KMS-11 (cell line): ENCODE results near the gene NPSR1.

Experiments
- H2AFZ ChIP-seq: fragments of 200-600 bp; sonication (generic); 2 replicates; pipeline ENCODE4 v1.6.1; 2016; ENCODE audit warnings: antibody characterized with exemption, mixed run types, low read depth
- H3K27ac ChIP-seq: fragments of 200-600 bp; sonication (generic); 2 replicates; pipeline ENCODE4 v1.6.1; 2016; ENCODE audit warnings: mild to moderate bottlenecking, mixed run types
- H3K27me3 ChIP-seq: fragments of 200-600 bp; sonication (generic); 2 replicates; pipeline ENCODE4 v1.6.1; 2017; ENCODE audit warnings: mild to moderate bottlenecking, low read depth, mixed run types, moderate library complexity; ENCODE audit not compliant: insufficient read depth
- H3K36me3 ChIP-seq: fragments of 200-600 bp; sonication (generic); 2 replicates; pipeline ENCODE4 v1.6.1; 2017; ENCODE audit warnings: mild to moderate bottlenecking, mixed run types; ENCODE audit not compliant: insufficient read depth
- H3K4me1 ChIP-seq: fragments of 200-600 bp; sonication (generic); 2 replicates; pipeline ENCODE4 v1.6.1; 2016; ENCODE audit warnings: mild to moderate bottlenecking, low read depth, mixed run types; ENCODE audit not compliant: poor library complexity, severe bottlenecking
- H3K4me2 ChIP-seq: fragments of 200-600 bp; sonication (generic); 2 replicates; pipeline ENCODE4 v1.7.0; 2016; ENCODE audit warnings: mild to moderate bottlenecking, mixed run types
- H3K4me3 ChIP-seq: fragments of 200-600 bp; sonication (generic); IDR thresholded peaks from 2 replicates; pipeline ENCODE4 v1.6.1; 2017; ENCODE audit warnings: low read depth, low read length, mixed read lengths; ENCODE audit not compliant: insufficient read depth
- H3K79me2 ChIP-seq: fragments of 200-600 bp; sonication (generic); 2 replicates; pipeline ENCODE4 v1.6.1; 2016; ENCODE audit warnings: low read depth, mixed run types; ENCODE audit not compliant: insufficient read depth
- H3K9ac ChIP-seq: fragments of 200-600 bp; sonication (generic); 2 replicates; pipeline ENCODE4 v1.6.1; 2016; ENCODE audit warnings: mild to moderate bottlenecking, mixed run types
- H4K20me1 ChIP-seq: fragments of 200-600 bp; sonication (generic); 2 replicates; pipeline ENCODE4 v1.6.1; 2016; ENCODE audit warnings: mild to moderate bottlenecking, mixed run types; ENCODE audit not compliant: insufficient read depth
- CTCF ChIP-seq: fragments of 200-600 bp; sonication (generic); conservative IDR thresholded peaks from 2 replicates; pipeline ENCODE4 v1.6.1; 2017; ENCODE audit warnings: low read depth, mild to moderate bottlenecking, antibody characterized with exemption, low read length, moderate library complexity, mixed read lengths

The NPSR1 gene

GRCh38 chr7:34656041-34656440, 2.0 kb upstream of the NPSR1 start:
- Histone ChIP-seq H3K36me3 (no peaks in the 10 kb centered on the region), H4K20me1 (no peaks in the 10 kb centered on the region), H3K79me2 (no peaks in the 10 kb centered on the region), H3K9ac (no peak overlapping the region), H3K4me3 (no peak overlapping the region), H3K4me2 (no peak overlapping the region), H2AFZ (no peak overlapping the region), H3K27ac (no peak overlapping the region), H3K4me1 (no peaks in the 10 kb centered on the region), H3K27me3 (no peaks in the 10 kb centered on the region)
- no peak for TF ChIP-seq CTCF

GRCh38 chr7:34659472-34660075, 1.6 kb downstream of the NPSR1 start:
- Histone ChIP-seq H4K20me1 (no peaks in the 10 kb centered on the region), H3K27ac (no peak overlapping the region), H2AFZ (no peak overlapping the region), H3K79me2 (no peaks in the 10 kb centered on the region), H3K4me1 (no peaks in the 10 kb centered on the region), H3K4me3 (no peak overlapping the region), H3K4me2 (no peak overlapping the region), H3K27me3 (no peaks in the 10 kb centered on the region), H3K36me3 (no peaks in the 10 kb centered on the region), H3K9ac (no peak overlapping the region)
- no peak for TF ChIP-seq CTCF

GRCh38 chr7:34662058-34662708, 4.2 kb downstream of the NPSR1 start:
- Histone ChIP-seq H4K20me1 (no peaks in the 10 kb centered on the region), H2AFZ (no peak overlapping the region), H3K79me2 (no peaks in the 10 kb centered on the region), H3K27me3 (no peaks in the 10 kb centered on the region), H3K9ac (no peak overlapping the region), H3K4me1 (no peaks in the 10 kb centered on the region), H3K4me2 (no peak overlapping the region), H3K36me3 (no peaks in the 10 kb centered on the region), H3K4me3 (no peak overlapping the region), H3K27ac (no peak overlapping the region)
- no peak for TF ChIP-seq CTCF

GRCh38 chr7:34664755-34665154, 6.7 kb downstream of the NPSR1 start:
- no peak overlapping the region for H3K4me3 ChIP-seq
- H3K4me2 ChIP-seq: no peak overlapping the region
- no peaks in the 10 kb centered on the region for H3K36me3 ChIP-seq
- no peak overlapping the region for H2AFZ ChIP-seq
- no peak overlapping the region for H3K9ac ChIP-seq
- no peaks in the 10 kb centered on the region for H4K20me1 ChIP-seq
- no peak overlapping the region for H3K27ac ChIP-seq
- no peaks in the 10 kb centered on the region for H3K79me2 ChIP-seq
- no peaks in the 10 kb centered on the region for H3K4me1 ChIP-seq
- no peaks in the 10 kb centered on the region for H3K27me3 ChIP-seq
- no peak for TF ChIP-seq CTCF
